ENCODE results near the gene TNK2.
A peak's percentile ranks its signal among the peaks of the same experiment; 100 is the strongest.

TNK2 gene

GRCh38 chr3:195860456-195860855, 47.9 kb downstream of the TNK2 start:
- no peak for DNase-seq
- in situ Hi-C loops (cut with HindIII; ENCODE audit: low pct_ligation_motif_present, low pct_unique_long_range_greater_than_20kb, low sequenced_read_pairs) = no loop called here

GRCh38 chr3:195859846-195860411, 48.4 kb downstream of the TNK2 start:
- in situ Hi-C loops (cut with HindIII; ENCODE audit: low pct_ligation_motif_present, low pct_unique_long_range_greater_than_20kb, low sequenced_read_pairs) = no loop called here
- DNase-seq = no peak

DNA sequence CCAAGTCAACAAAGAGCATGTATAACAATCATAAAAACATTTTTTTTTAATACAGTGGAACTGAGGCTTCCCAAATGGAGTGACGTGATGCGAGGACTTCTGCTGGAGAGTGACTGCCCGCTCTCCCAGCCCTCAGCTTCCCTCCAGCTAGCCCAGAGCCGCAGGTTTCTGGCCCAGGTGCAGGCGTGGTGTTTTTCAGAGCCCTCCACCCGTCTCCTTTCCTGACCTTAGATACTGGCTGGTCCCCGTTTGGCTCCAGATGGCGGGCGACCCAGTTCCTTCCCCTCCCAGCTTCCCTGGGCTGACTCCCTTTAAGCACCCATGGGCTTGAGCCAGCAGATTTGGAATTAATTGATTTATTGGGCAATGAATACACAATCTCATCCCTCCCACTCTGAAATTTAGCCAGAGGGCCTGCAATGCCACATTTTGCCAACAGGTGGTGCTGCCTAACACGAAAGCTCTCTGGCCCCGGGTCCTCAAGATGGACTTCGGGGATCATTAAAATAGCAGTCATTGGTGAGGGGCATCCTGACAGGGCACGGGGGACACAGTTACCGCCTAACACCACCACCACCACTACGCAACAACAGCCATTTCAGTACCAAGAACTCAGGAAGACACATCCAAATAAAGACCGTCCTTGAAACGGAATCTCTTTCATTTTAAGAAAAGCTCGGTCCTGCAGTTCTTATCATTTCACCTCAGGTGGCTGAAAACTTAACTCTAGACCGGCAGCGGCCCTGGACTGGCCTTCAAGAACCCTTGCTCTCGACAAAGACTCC, 49.1 kb downstream of the TNK2 start:
- in situ Hi-C loops (cut with HindIII; ENCODE audit: low pct_ligation_motif_present, low pct_unique_long_range_greater_than_20kb, low sequenced_read_pairs) = no loop called here
- peak; percentile 56 for DNase-seq

- in situ Hi-C loops (cut with HindIII; ENCODE audit: low pct_ligation_motif_present, low pct_unique_long_range_greater_than_20kb, low sequenced_read_pairs) = no loop called here
- DNase-seq = no peak
These were observed 51.8 kb downstream of the TNK2 start for GRCh38 chr3:195856410-195857084.

GRCh38 chr3:195855471-195856409, 52.6 kb downstream of the TNK2 start:
- DNase-seq = no peak
- in situ Hi-C loops (cut with HindIII; ENCODE audit: low pct_ligation_motif_present, low pct_unique_long_range_greater_than_20kb, low sequenced_read_pairs) = no loop called here

DNA sequence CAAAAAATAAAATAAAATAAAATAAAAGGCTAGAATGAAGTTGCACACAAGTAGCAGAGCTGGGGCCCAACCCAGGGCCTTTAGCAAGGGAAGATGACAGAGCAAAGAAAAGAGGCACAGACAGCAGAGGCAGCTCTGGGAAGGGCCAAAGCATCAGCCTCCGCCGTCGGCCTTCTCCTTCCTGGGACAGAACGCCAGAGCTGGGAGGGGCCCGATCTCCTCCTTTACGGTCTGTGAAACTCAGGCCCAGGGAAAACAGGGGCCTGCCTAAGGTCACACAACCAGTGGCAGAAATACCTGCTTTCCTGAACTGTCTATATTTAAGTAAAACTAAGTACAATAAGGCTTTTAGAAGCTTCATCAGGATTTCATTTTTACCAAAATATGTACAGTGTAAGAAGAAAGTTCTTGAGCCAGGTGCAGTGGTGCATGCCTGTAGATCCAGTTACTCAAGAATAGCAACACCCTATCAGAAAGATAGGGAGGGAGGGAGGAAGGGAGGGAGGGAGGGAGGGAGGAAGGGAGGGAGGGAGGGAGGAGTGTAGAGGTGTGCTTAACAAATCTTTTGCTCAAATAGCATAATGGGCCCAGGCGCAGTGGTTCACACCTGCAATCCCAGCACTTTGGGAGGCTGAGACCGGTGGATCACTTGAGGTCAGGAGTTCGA, 53.6 kb downstream of the TNK2 start:
- in situ Hi-C loops (cut with HindIII; ENCODE audit: low pct_ligation_motif_present, low pct_unique_long_range_greater_than_20kb, low sequenced_read_pairs) = no loop called here
- no peak for DNase-seq

DNA sequence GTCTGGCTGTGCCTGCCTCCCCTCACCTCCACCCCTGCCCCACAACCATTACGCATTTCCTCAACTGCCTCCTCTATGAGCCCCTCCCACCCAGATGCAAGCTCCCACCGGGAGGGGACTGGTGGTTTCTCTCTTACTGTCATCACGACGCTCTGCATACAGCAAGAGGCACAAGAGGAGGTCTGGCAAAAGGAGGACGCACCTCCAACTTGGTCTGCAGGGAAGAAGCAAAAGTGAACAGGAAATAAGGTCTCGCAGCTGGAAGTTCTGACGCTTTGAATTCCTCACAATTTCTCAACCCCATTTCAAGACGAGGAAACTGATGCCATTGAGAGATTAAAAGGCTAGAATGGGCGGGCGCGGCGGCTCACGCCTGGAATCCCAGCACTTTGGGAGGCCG, 54.4 kb downstream of the TNK2 start:
- in situ Hi-C loops (cut with HindIII; ENCODE audit: low pct_ligation_motif_present, low pct_unique_long_range_greater_than_20kb, low sequenced_read_pairs) = no loop called here
- no peak for DNase-seq

DNA sequence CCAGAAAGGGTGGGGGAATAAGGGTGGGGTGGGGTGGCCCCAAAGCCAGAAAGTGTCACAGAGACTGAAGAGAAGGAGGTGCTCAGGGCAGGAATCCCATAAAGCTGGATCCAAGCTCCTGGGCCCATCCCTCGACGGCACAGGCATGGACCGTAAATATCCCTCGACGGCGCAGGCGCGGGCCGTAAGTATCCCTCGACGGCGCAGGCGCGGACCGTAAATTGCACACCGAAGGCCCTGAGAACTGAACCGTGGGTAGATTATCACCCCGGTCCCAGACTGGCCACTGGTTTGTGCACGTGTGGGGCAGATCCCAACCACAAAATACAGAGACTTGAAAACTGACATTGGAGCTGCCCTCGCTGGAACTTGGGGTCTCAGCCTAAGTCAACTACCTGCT, 55.3 kb downstream of the TNK2 start:
- in situ Hi-C loops (cut with HindIII; ENCODE audit: low pct_ligation_motif_present, low pct_unique_long_range_greater_than_20kb, low sequenced_read_pairs) = no loop called here
- DNase-seq = no peak

DNA sequence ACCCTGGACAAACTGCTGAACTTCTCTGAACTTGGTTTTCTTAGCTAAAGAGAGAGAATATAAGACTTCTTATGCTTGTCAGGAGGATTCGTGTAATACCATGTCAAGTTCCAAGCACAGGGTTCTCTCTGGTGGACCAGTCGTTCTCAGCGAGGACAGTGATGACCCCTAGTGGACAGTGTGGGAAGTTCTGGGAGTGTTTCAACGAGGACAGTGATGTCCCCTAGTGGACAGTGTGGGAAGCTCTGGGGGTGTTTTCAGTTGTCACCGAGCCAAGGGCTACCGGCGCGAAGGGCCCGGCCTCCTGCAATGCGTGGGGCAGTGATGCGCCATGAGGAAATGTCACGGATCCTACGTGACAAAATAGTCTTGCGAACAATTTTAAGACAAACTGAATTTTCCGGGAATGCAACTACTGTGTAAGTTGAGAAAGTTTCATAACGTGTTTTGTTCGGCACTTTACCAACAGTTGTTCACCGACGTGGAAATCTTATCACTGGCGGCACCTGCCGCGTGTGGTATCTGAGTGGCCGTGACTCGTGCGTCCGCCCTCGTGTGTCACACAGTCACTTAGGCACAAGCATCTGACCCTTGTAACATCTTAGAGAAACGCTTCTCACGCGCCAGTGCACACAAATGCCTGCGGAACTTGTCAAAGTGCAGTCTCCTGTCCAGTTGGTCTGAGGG, 57.4 kb downstream of the TNK2 start:
- peak; percentile 88 for DNase-seq
- in situ Hi-C loops (cut with HindIII; ENCODE audit: low pct_ligation_motif_present, low pct_unique_long_range_greater_than_20kb, low sequenced_read_pairs) = no loop called here

- peak; percentile 66 for DNase-seq
These were observed 58.9 kb downstream of the TNK2 start for GRCh38 chr3:195849322-195850074.

DNA sequence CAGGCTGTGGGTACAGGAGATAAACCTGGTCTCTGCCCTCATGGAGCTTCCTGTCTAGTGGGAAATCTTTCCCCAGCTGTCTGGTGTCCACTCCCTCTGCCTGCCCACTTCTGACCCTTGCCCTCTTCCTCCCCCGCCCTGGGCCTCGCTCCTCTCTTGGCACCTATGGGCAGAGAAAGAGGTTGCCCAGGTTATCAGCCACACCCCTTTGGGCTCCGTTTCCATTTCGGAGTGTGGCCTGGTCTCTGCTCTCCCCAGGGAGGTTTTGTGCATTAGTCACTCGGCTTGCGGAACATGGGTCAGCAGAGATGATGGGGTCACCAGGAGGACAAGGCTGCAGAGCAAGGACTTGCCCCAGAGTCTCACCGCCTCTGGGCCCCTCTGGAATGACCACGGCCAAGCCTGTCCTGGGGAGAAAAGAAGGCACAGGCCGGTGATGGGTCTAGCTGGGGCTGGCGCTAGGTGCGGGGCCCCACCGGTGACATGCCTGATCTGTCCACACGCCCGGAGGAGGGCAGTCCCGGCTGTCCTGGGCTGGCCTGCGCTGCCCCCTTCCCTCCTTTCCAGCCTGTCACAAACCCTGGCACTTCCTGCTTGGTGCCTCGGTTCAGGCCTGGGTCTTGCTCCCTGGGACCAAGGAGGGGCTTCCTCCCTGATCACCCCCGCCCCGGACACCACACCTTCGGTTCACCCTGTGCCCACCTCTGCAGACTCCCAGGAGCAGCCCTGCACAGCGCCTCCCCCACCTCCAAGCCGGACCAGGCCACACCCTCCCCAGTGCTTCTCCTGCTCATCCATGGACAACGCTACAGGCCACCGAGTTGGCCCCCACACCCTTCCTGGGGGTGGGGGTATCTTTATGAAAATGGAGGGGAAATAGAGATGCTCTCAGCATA, 61.0 kb downstream of the TNK2 start:
- DNase-seq = peak; percentile 68
- in situ Hi-C loops (cut with HindIII; ENCODE audit: low pct_ligation_motif_present, low pct_unique_long_range_greater_than_20kb, low sequenced_read_pairs) = no loop called here

More at GRCh38 chr3:195849322-195850074, 58.9 kb downstream of the TNK2 start:
- in situ Hi-C loops (cut with HindIII; ENCODE audit: low pct_ligation_motif_present, low pct_unique_long_range_greater_than_20kb, low sequenced_read_pairs) = no loop called here

GRCh38 chr3:195845483-195845882, 62.9 kb downstream of the TNK2 start:
- in situ Hi-C loops (cut with HindIII; ENCODE audit: low pct_ligation_motif_present, low pct_unique_long_range_greater_than_20kb, low sequenced_read_pairs) = no loop called here
- DNase-seq = no peak

GRCh38 chr3:195844671-195845218, 63.6 kb downstream of the TNK2 start:
- DNase-seq = no peak
- in situ Hi-C loops (cut with HindIII; ENCODE audit: low pct_ligation_motif_present, low pct_unique_long_range_greater_than_20kb, low sequenced_read_pairs) = no loop called here

DNA sequence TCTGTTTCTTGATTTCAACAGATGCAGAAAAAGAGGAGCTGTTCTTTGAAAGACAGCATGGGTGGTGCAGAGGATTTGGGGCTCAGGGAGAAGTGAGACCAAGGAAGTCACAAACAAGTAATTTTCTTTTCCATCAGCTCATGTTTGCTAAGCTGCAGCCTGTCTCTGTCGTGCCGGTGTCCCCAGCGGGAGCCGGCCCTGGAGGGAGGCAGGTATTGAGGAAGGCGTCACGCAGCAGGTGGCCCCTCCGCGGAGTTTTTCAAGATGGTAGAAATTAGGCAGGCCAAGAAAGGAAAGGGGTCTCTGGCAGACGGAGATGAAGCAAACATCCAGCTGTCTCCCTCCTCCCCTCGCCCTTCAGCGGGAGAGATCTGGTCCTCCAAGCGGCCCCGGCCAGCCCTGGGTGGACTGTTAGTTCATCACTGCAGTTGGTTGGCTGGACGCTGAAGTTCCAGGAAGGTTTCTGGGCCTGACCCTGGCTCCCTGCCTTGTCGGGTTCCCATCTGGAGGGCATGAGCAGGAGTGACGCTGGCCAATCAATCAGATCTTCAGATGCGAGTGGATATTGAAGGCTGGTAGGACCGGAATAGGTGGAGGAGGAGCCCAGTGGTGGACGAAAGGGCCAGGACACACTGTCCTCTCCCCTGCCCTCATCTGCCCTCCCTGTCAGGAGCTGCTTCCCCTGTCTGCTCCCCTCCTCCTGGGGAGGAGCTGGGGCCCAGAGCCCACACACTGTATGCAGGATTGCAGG, 68.9 kb downstream of the TNK2 start:
- in situ Hi-C loops (cut with HindIII; ENCODE audit: low pct_ligation_motif_present, low pct_unique_long_range_greater_than_20kb, low sequenced_read_pairs) = no loop called here
- DNase-seq = no peak

DNA sequence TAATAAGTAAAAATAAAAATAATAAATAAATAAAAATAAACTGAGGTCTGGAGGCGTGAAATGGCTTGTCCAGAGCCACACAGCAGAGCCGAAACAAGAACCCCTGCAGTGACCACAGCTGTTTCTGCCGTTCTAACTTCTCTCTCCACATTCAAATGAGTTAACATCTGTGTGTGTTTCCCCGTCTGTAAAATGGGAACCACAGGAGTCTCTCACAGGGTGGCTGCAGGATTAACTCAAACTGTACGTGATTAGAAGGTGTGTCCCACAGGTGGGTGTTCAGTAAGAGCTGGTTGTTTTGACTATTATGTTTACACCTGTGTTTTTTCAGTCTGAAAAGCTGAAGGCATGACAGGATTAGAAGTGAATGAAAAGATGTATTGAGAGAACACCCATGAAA, 69.6 kb downstream of the TNK2 start:
- no peak for DNase-seq
- in situ Hi-C loops (cut with HindIII; ENCODE audit: low pct_ligation_motif_present, low pct_unique_long_range_greater_than_20kb, low sequenced_read_pairs) = no loop called here
